Calu3 (cell line): Measurements from ENCODE around the gene DIS3L2. TPM values are rescaled to one million over a fixed set of nuclear protein-coding genes. Genes with fewer than 3 reads are reported as not detected.
A peak's percentile ranks its signal among the peaks of the same experiment; 100 is the strongest.

Source experiments
- BruUV-seq: library from RNA; stranded (reverse); fragments of 400-500 nt; replicated peaks from 2 replicates; lab custom pipeline; 2021; lab: Mats Ljungman, UMichigan
- CTCF ChIA-PET: fragments of 300-600 bp; sonication (Branson Sonifier 250); formaldehyde crosslinking; loops from one replicate; lab custom pipeline; 2022; ENCODE audit warnings: antibody characterized with exemption; lab: Charles Lee
- DNase-seq: peaks from one replicate; pipeline ENCODE4 v3.0.0; 2022
- H3K27ac Mint-ChIP-seq: one replicate; pipeline ENCODE4 v1.8.0; 2022; ENCODE audit warnings: mixed read lengths; ENCODE audit not compliant: unreplicated experiment
- H3K27me3 Mint-ChIP-seq: one replicate; pipeline ENCODE4 v1.8.0; 2022; ENCODE audit warnings: mixed read lengths; ENCODE audit not compliant: unreplicated experiment
- H3K36me3 Mint-ChIP-seq: one replicate; pipeline ENCODE4 v1.8.0; 2022; ENCODE audit warnings: mild to moderate bottlenecking, moderate library complexity, mixed read lengths; ENCODE audit not compliant: insufficient read depth, unreplicated experiment
- H3K4me1 Mint-ChIP-seq: one replicate; pipeline ENCODE4 v1.8.0; 2022; ENCODE audit warnings: mild to moderate bottlenecking, low read depth, mixed read lengths; ENCODE audit not compliant: unreplicated experiment
- H3K4me3 Mint-ChIP-seq: one replicate; pipeline ENCODE4 v1.8.0; 2022; ENCODE audit warnings: mild to moderate bottlenecking, low read depth, moderate library complexity, mixed read lengths; ENCODE audit not compliant: unreplicated experiment
- H3K9me3 Mint-ChIP-seq: one replicate; pipeline ENCODE4 v1.8.0; 2022; ENCODE audit warnings: low read depth, mixed read lengths; ENCODE audit not compliant: unreplicated experiment
- CTCF ChIP-seq: fragments of 200-600 bp; IDR thresholded peaks from one replicate; pipeline ENCODE4 v1.8.0; 2022; ENCODE audit warnings: antibody characterized with exemption; ENCODE audit not compliant: unreplicated experiment
- intact Hi-C: fragments of 100-400 bp; cut with micrococcal nuclease; formaldehyde crosslinking; loops from one replicate; pipeline ENCODE4 v1.10.0; 2022; ENCODE audit not compliant: unreplicated experiment
- total RNA-seq: library from RNA; stranded (reverse); gene quantifications from 2 replicates; pipeline ENCODE4 v1.2.3, GENCODE V29; 2022

The DIS3L2 gene
- total RNA-seq, 1 experiment from 2014 or later = 46.0 TPM

- H3K36me3 Mint-ChIP-seq = peaks cover 4% of the 10 kb centered on the region
- TF ChIP-seq CTCF = no peak
- CTCF ChIA-PET = no interaction called here
- H3K27me3 Mint-ChIP-seq = no peaks in the 10 kb centered on the region
- peaks cover 9% of the 10 kb centered on the region for H3K4me1 Mint-ChIP-seq
- DNase-seq = no peak
- H3K27ac Mint-ChIP-seq = no peak overlapping the region
- no peaks in the 10 kb centered on the region for H3K9me3 Mint-ChIP-seq
- no TSS peak for BruUV-seq
- H3K4me3 Mint-ChIP-seq = no peak overlapping the region
- intact Hi-C loops = no loop called here
Observed at GRCh38 chr2:232296776-232297525, 335.4 kb downstream of the DIS3L2 start.

- no peak for TF ChIP-seq CTCF
- H3K4me3 Mint-ChIP-seq = no peak overlapping the region
- no peaks in the 10 kb centered on the region for H3K27me3 Mint-ChIP-seq
- no TSS peak for BruUV-seq
- no peak for DNase-seq
- H3K36me3 Mint-ChIP-seq = peaks cover 4% of the 10 kb centered on the region
- intact Hi-C loops = no loop called here
- CTCF ChIA-PET = no interaction called here
- no peaks in the 10 kb centered on the region for H3K9me3 Mint-ChIP-seq
- no peak overlapping the region for H3K27ac Mint-ChIP-seq
- H3K4me1 Mint-ChIP-seq = peaks cover 9% of the 10 kb centered on the region
Observed at GRCh38 chr2:232299084-232299483, 337.6 kb downstream of the DIS3L2 start.

GRCh38 chr2:232299927-232300674 lies 338.6 kb downstream of the DIS3L2 start:
- H3K36me3 Mint-ChIP-seq = peaks cover 4% of the 10 kb centered on the region
- no peak for DNase-seq
- H3K4me3 Mint-ChIP-seq = no peak overlapping the region
- TF ChIP-seq CTCF = no peak
- no TSS peak for BruUV-seq
- H3K4me1 Mint-ChIP-seq = peaks cover 9% of the 10 kb centered on the region
- H3K27ac Mint-ChIP-seq = no peak overlapping the region
- no peaks in the 10 kb centered on the region for H3K9me3 Mint-ChIP-seq
- CTCF ChIA-PET = no interaction called here
- intact Hi-C loops = no loop called here
- H3K27me3 Mint-ChIP-seq = no peaks in the 10 kb centered on the region

- Mint-ChIP-seq H3K4me1 (peaks cover 9% of the 10 kb centered on the region), H3K27ac (no peak overlapping the region), H3K9me3 (no peaks in the 10 kb centered on the region), H3K27me3 (no peaks in the 10 kb centered on the region), H3K36me3 (peaks cover 4% of the 10 kb centered on the region), H3K4me3 (no peak overlapping the region)
- peak; percentile 16 for DNase-seq
- no TSS peak for BruUV-seq
- TF ChIP-seq CTCF = no peak
- intact Hi-C loops = no loop called here
- CTCF ChIA-PET = interaction anchor here (1.0 to 1.2 kb wide), 2 partner anchors 8 to 9 kb away, joined by 3 read pairs; no protein-coding TSS in a partner anchor
Observed at GRCh38 chr2:232300894-232301387, 339.4 kb downstream of the DIS3L2 start.
